Measurements from ENCODE around the gene FHAD1.

- TF ChIP-seq CTCF (IDR thresholded peaks at IDR 0.05 in 4 of 5, conservative IDR thresholded peaks at IDR 0.05 in 1 of 5) (no peak), POLR2A (IDR thresholded peaks at IDR 0.05) (no peak)
Observed at GRCh38 chr1:15279576-15280230, 32.7 kb downstream of the FHAD1 start.
